NT2/D1 (cell line): ENCODE measurements around the gene IFT172.

Source experiments
- DNase-seq: peaks from one replicate; pipeline ENCODE4 v3.0.0-alpha.2; 2011; ENCODE audit warnings: low read depth, low spot score
- H3K27me3 ChIP-seq: 2 replicates; pipeline ENCODE4 v1.6.0; 2011; ENCODE audit warnings: mild to moderate bottlenecking; ENCODE audit not compliant: insufficient read length, insufficient read depth
- H3K36me3 ChIP-seq: 2 replicates; pipeline ENCODE4 v1.6.1; 2011; ENCODE audit warnings: mild to moderate bottlenecking, low read length, mixed read lengths; ENCODE audit not compliant: insufficient read depth, insufficient read length
- H3K4me1 ChIP-seq: 2 replicates; pipeline ENCODE4 v1.5.1; 2011; ENCODE audit not compliant: insufficient read depth, insufficient read length
- H3K4me3 ChIP-seq: 2 replicates; pipeline ENCODE4 v1.5.1; 2011; ENCODE audit warnings: low read depth; ENCODE audit not compliant: insufficient read length
- H3K9ac ChIP-seq: 2 replicates; pipeline ENCODE4 v1.6.0; 2011; ENCODE audit warnings: low read depth; ENCODE audit not compliant: insufficient read length
- H3K9me3 ChIP-seq: 2 replicates; pipeline ENCODE4 v1.5.1; 2011; ENCODE audit warnings: mild to moderate bottlenecking, low read length; ENCODE audit not compliant: insufficient read depth
- SUZ12 ChIP-seq: IDR thresholded peaks from 2 replicates; pipeline ENCODE4 v1.6.1; 2011; ENCODE audit not compliant: insufficient read length, insufficient read depth; ENCODE audit errors: extremely low read depth
- YY1 ChIP-seq: IDR thresholded peaks from 2 replicates; pipeline ENCODE4 v1.6.1; 2011; ENCODE audit not compliant: insufficient read length, insufficient read depth
- ZNF274 ChIP-seq: IDR thresholded peaks from 2 replicates; pipeline ENCODE4 v1.6.1; 2011; ENCODE audit warnings: mild to moderate bottlenecking, low read depth, low read length

IFT172 gene

DNA sequence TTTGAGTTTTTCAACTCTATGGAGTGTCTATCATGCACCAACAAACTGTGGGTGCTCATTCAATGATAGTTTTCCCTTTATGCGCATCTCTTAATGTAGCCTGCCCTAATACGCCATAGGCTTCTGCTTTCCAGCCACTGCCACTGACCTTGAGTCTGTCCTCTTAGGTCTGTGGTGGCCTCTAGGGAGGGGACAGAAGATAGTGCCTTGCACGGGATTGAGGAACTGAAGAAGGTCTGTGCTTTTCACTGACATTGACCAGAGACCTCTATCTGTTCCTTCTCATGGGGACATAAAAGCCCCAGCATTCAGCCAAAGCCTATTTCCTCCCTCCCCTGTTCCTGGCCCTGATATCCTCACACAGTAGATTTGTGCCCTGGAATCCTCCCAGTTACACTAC lies 9.4 kb upstream of the IFT172 start:
- no peaks in the 10 kb centered on the region for H3K9me3 ChIP-seq
- peaks cover 5% of the 10 kb centered on the region for H3K4me1 ChIP-seq
- H3K36me3 ChIP-seq, result no peaks in the 10 kb centered on the region
- DNase-seq, result no peak
- no peak overlapping the region for H3K4me3 ChIP-seq
- H3K27me3 ChIP-seq, result peaks cover 34% of the 10 kb centered on the region
- no peak for TF ChIP-seq YY1
- TF ChIP-seq SUZ12, result no peak
- no peak for TF ChIP-seq ZNF274
- no peak overlapping the region for H3K9ac ChIP-seq

- Histone ChIP-seq H3K4me1 (peaks cover 7% of the 10 kb centered on the region), H3K9me3 (no peaks in the 10 kb centered on the region), H3K4me3 (no peak overlapping the region), H3K9ac (no peak overlapping the region), H3K36me3 (no peaks in the 10 kb centered on the region), H3K27me3 (peaks cover 36% of the 10 kb centered on the region)
- TF ChIP-seq SUZ12 (no peak), YY1 (no peak), ZNF274 (no peak)
- no peak for DNase-seq
Observed at GRCh38 chr2:27497288-27497627, 7.7 kb upstream of the IFT172 start.

DNA sequence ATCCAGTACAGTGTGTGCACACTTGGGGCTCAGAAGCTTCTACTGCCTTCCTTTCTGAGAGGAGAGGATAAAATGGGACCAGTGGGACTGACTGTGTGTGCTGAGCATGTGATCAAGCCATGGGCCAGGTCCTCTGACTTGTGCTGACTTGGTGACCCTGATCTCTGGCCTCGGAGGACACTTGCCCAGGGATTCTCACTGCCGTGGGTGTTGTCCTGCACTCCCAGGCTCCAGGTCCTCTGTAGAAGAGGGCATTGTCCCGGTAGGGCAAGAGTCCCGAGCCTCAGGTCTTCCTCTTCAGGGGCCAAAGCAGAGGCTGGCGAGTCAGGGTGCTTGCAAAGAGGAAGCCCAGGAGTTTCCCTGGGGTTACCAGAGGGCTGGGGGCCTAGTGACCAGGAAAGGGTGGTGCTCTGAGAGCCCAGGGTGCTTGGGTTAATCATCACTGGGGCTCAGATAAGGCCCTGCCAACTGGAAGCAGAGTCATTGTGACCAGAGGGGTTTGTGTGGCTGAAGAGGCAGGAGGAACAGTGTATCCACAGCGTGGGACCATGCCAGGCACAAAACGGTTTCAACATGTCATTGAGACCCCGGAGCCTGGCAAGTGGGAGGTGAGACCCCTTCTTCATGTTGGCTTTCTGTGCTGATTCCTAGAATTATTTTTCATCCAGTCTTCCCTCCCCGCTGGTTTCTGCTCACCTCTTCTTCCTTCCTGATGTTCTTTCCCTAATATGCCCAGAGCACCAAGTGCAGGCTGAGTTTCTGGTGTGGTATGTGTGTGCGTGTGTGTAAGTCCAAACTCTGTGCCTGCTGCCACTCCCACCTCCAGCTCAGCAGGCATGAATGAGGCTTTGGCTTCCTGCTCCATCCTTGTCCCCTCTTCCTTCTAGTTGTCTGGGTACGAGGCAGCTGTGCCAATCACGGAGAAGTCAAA lies 7.1 kb upstream of the IFT172 start, which contains the start of gene GCKR:
GCKR (plus strand) TSS at position 483 of the 931 bp plus-strand sequence; CDS start at position 549, 66 bp downstream.
- no peak within 1 kb of the TSS for H3K9ac ChIP-seq
- no peaks in the 10 kb centered on the region for H3K9me3 ChIP-seq
- no peaks in the 10 kb centered on the region for H3K36me3 ChIP-seq
- H3K4me3 ChIP-seq, result no peak within 1 kb of the TSS
- H3K27me3 ChIP-seq, result peaks cover 36% of the 10 kb centered on the region
- TF ChIP-seq SUZ12, result no peak
- no peak for TF ChIP-seq YY1
- no peak for TF ChIP-seq ZNF274
- DNase-seq, result no peak
- peaks cover 7% of the 10 kb centered on the region for H3K4me1 ChIP-seq

DNA sequence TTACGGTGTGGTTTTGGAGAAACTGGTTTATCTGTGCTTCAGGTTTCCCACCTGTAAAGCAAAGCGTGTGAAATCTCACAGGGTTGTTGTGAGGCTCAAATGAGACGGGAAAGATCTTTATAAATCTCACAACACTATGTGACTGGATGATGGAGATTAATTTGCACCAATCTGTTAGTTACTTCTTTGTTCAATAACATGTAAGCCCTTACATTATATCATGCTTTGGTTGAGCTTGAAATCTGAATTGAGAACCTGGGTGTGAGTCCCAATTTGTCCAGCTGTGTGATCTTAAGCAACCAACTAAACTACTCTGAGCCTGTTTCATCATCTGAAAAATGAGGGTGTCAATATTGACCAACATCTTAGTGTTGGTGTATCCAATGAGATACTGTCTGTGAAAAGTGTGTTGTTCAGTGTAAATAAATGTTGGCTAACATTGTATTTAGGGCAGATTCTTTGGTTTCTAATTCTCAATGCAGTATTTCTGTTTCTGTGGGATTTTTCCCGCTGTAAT lies 6.4 kb upstream of the IFT172 start:
- Histone ChIP-seq H3K9me3 (no peaks in the 10 kb centered on the region), H3K4me1 (peaks cover 7% of the 10 kb centered on the region), H3K36me3 (no peaks in the 10 kb centered on the region), H3K9ac (no peak overlapping the region), H3K27me3 (peaks cover 36% of the 10 kb centered on the region), H3K4me3 (no peak overlapping the region)
- no peak for TF ChIP-seq ZNF274
- TF ChIP-seq YY1, result no peak
- TF ChIP-seq SUZ12, result no peak
- no peak for DNase-seq

DNA sequence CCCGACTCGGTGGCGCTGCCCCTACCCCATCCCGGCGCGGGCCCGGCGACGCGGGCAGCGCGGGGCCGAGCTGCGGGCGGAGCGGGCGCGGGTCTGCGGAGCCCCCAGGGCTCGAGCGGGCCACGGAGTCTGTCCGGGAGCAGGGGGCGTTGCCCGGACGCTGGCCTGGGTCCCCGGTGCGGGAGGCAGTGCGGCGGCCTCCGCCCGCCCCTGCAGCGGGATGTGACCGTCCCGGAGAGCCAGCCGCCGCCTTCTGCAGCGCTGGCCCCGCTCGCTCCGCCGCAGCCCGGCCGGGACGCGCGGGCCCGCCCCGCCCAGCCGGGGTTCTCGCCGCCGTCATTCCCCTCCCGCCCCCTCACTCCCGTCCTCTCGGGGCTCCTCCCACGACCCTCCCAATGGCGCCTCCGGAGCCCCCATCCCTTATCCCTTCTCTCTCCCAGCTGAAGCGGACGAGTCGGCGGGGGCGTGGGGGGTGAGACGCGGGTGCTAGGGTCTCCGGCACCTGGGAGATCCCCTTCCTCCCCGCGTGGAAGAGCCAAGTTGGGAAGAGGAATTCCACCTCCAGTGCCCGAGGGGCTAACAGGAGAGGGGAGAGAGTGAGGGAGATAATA lies 5.5 kb upstream of the IFT172 start, which contains the start of gene FNDC4:
FNDC4 (minus strand) TSS at position 257 of the 611 bp plus-strand sequence. CDS start 521 bp downstream, outside the sequence.
- H3K9ac ChIP-seq, result peak within 1 kb of the TSS; percentile 79
- TF ChIP-seq ZNF274 (no peak), SUZ12 (no peak), YY1 (no peak)
- H3K4me1 ChIP-seq, result peaks cover 7% of the 10 kb centered on the region
- peaks cover 36% of the 10 kb centered on the region for H3K27me3 ChIP-seq
- no peaks in the 10 kb centered on the region for H3K36me3 ChIP-seq
- no peak for DNase-seq
- H3K9me3 ChIP-seq, result no peaks in the 10 kb centered on the region
- H3K4me3 ChIP-seq, result peak within 1 kb of the TSS; percentile 53

DNA sequence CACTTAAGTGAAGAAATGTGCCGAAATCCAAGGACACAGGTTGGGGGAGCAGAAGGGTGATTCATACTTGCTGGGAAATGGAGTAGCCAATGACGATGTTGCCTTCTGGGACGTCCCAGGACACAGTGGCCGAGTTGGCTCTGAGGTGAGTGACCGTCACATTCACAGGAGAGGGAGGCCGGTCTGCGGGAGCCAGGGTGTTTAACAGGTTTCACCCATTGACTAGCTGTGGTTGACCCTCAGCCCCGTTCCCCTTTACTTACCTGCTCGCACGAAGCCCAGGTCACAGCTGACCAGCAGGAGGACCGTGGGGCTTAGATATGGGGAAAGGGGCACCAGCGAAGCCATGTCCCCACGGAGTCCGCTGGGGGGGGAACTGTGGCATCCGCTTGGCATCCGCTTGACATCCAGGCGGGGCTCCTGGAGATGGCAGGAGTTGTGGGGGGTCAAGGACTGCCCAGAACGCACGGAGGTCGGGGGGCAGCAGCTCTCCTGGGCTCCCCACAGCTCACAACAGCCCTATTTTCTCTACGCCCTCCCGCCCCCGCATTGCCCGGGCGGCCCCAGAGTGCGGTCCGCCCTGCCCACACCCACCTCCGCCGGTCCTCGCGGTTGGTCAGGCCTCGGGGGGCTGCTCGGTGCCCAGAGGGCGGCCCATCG lies 4.9 kb upstream of the IFT172 start:
- DNase-seq, result no peak
- Histone ChIP-seq H3K9me3 (no peaks in the 10 kb centered on the region), H3K9ac (peak overlapping the region; percentile 79), H3K27me3 (peaks cover 36% of the 10 kb centered on the region), H3K4me1 (peaks cover 7% of the 10 kb centered on the region), H3K36me3 (no peaks in the 10 kb centered on the region), H3K4me3 (peak overlapping the region; percentile 53)
- TF ChIP-seq SUZ12 (no peak), ZNF274 (no peak), YY1 (no peak)
